ENCODE measurements around the gene IL12RB2.

DNA sequence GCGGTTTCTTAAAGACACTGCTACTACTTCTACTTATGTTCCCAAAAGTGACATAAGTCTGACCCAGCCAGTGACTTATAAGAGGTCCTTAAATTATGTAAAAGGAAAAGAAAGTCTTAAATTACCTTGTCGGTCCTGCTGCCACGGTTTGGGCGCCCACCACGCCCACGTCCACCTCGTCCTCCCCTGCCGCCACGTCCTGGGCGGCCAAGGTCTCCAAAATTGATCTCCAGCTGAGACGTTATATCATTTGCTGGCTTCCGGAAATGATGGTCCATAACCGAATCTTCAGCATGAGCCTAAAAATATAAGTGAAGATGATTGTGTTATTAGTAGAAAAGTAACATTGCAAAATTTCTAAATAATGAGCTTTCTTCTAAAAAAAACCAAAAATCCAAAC, 107.4 kb downstream of the IL12RB2 start:
- no peak for TF ChIP-seq POLR2A (IDR thresholded peaks at IDR 0.05)
- TF ChIP-seq, protein P1, sequence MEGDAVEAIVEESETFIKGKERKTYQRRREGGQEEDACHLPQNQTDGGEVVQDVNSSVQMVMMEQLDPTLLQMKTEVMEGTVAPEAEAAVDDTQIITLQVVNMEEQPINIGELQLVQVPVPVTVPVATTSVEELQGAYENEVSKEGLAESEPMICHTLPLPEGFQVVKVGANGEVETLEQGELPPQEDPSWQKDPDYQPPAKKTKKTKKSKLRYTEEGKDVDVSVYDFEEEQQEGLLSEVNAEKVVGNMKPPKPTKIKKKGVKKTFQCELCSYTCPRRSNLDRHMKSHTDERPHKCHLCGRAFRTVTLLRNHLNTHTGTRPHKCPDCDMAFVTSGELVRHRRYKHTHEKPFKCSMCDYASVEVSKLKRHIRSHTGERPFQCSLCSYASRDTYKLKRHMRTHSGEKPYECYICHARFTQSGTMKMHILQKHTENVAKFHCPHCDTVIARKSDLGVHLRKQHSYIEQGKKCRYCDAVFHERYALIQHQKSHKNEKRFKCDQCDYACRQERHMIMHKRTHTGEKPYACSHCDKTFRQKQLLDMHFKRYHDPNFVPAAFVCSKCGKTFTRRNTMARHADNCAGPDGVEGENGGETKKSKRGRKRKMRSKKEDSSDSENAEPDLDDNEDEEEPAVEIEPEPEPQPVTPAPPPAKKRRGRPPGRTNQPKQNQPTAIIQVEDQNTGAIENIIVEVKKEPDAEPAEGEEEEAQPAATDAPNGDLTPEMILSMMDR (IDR thresholded peaks at IDR 0.05) = no peak

Measured in body of pancreas (tissue), 4 donors.